GM12892 (cell line): Measurements from ENCODE around the gene FBXO39.

Experiments
- POLR2A ChIP-seq: IDR thresholded peaks from 2 replicates; pipeline ENCODE4 v1.6.1; 2011; ENCODE audit warnings: low read depth, low read length, control low read depth
- TAF1 ChIP-seq: IDR thresholded peaks from 2 replicates; pipeline ENCODE4 v1.6.1; 2011; ENCODE audit warnings: low read depth, mild to moderate bottlenecking, control low read depth, low read length, borderline replicate concordance

- TF ChIP-seq TAF1 (no peak), POLR2A (no peak)
Measured at GRCh38 chr17:6780001-6780400, 4.0 kb downstream of the FBXO39 start.
